GM12874 (cell line): ENCODE data around the gene CARD10.

Experiments
- TF ChIP-seq, protein P1 (sequence below): IDR thresholded peaks from 2 replicates; pipeline ENCODE4 v1.5.1; 2011; ENCODE audit warnings: low read depth, mild to moderate bottlenecking, control low read depth, low read length, moderate library complexity; ENCODE audit not compliant: insufficient read depth

Gene CARD10

DNA sequence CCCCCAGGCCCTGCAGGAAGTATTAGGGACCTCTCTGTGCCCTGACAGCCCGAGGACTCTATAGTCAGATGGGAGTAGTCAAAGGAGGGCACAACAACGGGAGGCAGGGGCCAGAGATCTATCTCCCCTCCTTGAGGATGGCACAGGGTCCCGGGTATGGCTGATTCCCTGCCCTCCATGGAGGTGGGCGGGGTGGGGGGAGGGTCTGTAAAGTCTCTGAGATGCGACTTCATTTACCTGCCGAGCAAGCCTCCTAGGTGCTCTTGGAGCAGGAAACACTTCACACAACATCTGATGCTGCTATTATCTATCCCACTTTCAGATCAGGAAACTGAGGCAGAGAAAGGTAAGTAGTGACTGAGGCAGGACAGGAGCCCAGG lies 40.3 kb upstream of the CARD10 start:
- TF ChIP-seq, protein P1, sequence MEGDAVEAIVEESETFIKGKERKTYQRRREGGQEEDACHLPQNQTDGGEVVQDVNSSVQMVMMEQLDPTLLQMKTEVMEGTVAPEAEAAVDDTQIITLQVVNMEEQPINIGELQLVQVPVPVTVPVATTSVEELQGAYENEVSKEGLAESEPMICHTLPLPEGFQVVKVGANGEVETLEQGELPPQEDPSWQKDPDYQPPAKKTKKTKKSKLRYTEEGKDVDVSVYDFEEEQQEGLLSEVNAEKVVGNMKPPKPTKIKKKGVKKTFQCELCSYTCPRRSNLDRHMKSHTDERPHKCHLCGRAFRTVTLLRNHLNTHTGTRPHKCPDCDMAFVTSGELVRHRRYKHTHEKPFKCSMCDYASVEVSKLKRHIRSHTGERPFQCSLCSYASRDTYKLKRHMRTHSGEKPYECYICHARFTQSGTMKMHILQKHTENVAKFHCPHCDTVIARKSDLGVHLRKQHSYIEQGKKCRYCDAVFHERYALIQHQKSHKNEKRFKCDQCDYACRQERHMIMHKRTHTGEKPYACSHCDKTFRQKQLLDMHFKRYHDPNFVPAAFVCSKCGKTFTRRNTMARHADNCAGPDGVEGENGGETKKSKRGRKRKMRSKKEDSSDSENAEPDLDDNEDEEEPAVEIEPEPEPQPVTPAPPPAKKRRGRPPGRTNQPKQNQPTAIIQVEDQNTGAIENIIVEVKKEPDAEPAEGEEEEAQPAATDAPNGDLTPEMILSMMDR: no peak

DNA sequence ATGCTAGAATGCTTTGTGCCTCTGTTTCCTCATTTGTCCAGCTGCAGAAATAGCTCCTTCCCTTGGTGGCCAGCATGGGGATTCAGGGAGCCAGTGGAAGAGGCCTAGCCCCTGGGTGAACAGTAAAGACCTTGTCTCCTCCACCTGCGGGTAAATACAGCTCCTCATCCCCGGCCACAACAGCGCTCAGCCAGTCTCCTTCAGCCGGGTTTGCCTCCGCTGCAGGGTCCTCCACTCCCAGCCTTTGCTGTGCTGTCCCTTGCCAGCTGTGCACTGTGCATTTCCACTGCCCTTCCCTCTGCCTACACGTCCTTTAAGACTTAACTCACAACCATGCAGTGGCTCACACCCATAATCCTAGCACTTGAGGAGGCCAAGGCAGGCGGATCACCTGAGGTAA lies 39.6 kb upstream of the CARD10 start:
- TF ChIP-seq, protein P1: no peak

DNA sequence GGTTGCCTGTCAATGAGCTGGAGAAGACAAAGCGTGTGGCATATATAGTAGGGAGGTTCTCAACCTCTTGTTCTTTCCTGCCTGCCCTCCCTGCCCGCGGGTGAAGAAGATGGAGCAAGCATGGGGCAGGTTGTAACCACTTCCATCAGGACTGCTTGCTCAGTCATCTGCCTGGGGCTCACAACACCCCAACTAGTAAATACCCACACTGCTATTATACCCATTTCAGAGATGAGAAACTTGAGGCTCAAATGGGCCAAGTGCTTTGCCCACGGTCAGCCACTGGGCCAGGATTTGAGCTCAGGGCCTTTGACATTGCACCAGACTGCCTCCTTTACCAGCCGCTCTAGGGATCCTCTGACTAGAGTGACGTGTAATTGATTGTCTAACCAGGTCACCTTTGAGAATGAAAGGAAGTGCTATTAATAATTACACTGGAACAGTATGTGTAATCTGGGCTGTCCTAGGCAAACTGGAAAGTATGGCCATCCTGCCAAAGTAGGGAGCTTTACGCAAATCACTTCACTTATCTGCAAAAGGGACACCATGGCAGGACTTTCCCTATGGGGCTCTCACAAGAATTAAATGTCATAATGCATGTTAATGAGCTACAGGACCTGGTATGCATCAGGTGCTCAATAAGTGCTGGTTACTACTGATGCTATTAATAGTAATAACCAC lies 38.2 kb upstream of the CARD10 start:
- TF ChIP-seq, protein P1: no peak

DNA sequence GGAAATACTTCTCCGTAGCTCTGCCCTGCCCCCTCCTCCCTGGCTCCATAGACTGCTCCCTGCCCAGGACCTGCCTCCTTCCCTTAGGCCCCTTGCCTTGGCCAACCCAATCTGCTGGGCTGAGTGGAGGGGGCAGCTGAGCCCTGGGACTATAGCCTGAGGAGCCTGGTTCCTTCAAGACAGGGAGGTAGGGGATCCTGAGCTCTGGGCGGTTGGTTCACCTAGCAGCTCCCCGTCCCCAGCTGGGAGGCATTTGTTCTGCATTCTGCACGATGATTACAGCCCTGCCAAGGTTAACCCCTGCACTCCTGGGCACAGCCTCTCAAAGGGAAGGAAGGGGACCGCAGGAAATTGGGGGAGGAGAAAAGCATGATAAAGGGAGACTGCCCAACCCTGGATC lies 37.5 kb upstream of the CARD10 start:
- TF ChIP-seq, protein P1: no peak

DNA sequence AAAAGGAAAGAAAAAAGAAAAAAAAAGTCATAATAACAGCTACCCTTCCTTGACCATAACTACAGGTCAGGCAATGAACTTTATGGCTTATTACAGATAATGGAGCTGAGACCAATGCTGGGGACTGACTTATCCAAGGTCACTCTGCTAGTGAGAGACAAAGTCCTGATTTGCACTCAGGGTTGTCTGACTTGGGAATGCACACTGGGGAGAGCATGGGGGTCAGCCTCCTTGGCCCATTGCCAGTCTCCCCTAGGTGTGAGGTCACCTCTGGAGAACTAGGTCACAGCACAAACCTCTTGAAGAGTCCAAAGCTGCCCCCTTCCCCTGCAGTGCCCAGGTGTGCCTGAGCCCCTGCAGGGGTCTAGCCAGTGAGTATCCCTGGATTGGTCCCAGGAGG lies 35.8 kb upstream of the CARD10 start:
- TF ChIP-seq, protein P1: no peak

DNA sequence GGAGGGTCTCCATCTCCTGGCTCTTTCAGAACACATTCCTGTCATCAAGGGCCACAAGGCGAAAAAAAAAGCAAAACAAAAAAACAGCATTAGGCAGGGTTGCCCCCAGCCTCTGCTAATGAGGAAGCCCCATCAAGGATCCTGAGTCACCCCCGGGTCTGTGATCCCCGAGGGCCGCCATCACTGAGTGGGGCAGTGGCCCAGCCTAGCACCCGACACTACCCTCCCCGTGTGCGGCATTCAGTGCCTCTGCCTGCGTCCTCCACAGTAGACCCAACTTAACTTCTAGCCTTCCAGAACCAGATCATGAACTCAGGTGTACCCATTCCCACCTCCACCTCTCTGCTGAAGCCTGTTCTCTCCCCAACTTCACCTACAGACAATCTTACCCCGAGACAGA lies 34.5 kb upstream of the CARD10 start:
- TF ChIP-seq, protein P1: no peak

DNA sequence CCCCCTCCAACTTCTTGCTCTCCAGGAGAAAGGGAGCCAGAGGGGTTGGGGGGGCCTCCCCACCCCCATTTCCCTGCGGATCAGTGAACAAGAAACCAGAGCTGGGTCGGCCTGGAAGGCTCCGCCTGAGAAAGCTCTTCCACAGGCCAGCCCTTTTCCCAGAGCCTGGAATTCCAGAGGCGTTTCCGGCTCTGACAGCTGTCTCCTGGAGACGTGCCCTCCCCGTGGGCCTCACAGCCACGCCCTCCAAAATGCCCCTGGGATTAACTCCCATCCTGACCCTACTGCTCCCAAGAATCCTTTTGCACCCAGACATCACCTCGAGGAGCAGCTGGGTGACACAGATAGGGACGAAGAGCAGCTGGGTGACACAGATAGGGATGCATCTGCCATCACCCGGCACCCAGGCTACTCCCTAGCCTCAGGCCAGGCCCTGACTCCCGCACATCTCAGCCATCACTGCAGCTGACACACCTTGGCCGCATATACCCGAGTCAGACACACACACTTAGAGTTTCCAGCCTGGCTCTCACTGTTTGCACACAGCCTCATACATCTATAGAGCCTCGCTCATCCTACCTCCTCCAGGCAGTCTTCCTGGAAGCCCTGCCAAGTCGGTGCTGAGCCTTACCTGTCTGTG lies 33.4 kb upstream of the CARD10 start:
- TF ChIP-seq, protein P1: no peak
